Gastrocnemius medialis (tissue), 4 donors: ENCODE data around the gene CBFA2T2.

Experiments used
- CTCF ChIP-seq, 5 experiments: fragments of 450-650 bp in 3 of 5; fragments of 200-600 bp in 2 of 5; sonication (generic) in 2 of 5; IDR thresholded peaks in 4 of 5; conservative IDR thresholded peaks in 1 of 5; 1 replicate in 4 of 5; 2 replicates in 1 of 5; pipeline ENCODE4 v1.5.1; 2016 to 2019; ENCODE audit warnings: antibody characterized with exemption in 5 of 5, mild to moderate bottlenecking in 3 of 5, moderate library complexity in 3 of 5
- POLR2A ChIP-seq, 2 donors: fragments of 450-650 bp; IDR thresholded peaks; one replicate each; pipeline ENCODE4 v1.6.1; 2017; ENCODE audit warnings: antibody characterized with exemption in 2 of 2, mild to moderate bottlenecking in 2 of 2, moderate library complexity in 2 of 2

DNA sequence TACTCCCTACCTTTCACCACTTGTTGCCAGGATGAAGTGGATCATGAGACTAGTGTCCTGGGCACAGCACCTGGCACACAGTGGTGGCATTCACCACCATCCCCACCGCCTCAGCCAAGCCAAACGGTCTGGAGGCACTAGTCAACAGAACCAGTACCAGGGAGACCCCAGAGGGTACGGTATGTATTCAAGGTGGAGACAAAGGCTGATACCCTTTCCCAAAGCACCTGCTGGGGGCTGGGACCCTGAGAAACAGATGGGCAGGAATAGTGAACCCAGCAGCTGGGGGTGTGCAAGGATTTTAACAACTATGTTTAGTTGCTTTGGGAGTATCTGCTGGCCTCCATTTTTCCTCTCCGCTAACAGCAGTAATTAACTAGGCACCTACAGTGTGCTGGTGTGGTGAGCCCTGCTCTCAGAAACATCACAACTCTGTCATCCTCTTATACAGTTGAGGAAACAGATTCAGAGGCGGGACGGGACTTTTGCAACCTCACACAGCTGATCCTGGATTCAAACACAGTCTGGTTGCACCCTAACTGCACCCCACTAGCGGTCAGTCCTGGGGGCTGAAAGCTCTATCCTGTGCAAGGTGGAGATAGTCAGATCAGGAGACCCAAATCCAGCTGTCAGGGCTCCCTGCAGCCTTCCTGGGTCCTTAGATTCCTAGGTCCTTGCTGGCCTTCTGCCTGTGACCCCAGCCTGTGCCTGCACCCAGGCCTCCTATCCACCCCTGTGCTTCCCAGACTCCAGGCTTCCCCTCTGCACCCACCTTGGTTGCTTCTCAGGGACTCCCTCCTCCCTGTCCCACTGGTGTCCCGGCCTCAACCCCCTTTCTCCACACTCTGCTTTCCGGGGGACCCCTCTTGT is 47.5 kb upstream of the CBFA2T2 start:
- TF ChIP-seq CTCF (IDR thresholded peaks at IDR 0.05 in 4 of 5, conservative IDR thresholded peaks at IDR 0.05 in 1 of 5), result no peak
- peak in 1 of 2 donors; percentile 53 for TF ChIP-seq POLR2A (IDR thresholded peaks at IDR 0.05)
